Occipital lobe (tissue), 2 donors: ENCODE results near the gene MTR. TPM values are rescaled to one million over a fixed set of nuclear protein-coding genes. Genes with fewer than 3 reads are reported as not detected.
"Not testable (repeated sequence)": the region's sequence is repeated elsewhere in the genome, so short reads cannot be mapped to it uniquely, and the experiment has no call there.

Experiments
- DNase-seq: peaks from one replicate; lab custom pipeline; 2025; lab: John Stamatoyannopoulos, UW
- total RNA-seq: library from RNA; depleted of rRNA; stranded (reverse); fragments of >200 nt; gene quantifications from one replicate; pipeline ENCODE4 v1.2.3, GENCODE V29; 2014

Gene MTR
- total RNA-seq, 1 donor from 2014 or later: 28.4 TPM

DNA sequence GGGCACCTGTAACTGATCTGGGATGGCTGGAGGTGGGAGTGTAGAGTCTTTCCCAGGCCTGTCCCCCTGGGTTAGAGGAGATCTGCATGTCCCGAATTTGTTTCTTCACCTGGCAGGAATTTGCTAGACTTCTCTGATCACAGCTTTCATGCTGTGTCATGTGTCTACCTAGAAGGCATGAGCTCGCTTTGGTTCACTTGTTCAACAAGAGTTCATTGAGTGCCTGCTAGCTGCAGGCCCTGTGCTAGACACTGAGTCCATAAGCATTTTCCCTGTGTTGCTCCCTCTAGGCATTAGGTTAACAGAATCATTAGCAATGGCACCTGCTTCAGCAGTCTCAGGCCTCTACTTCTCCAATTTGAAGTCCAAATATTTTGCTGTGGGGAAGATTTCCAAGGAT, 101.6 kb downstream of the MTR start:
- no peak for DNase-seq

DNA sequence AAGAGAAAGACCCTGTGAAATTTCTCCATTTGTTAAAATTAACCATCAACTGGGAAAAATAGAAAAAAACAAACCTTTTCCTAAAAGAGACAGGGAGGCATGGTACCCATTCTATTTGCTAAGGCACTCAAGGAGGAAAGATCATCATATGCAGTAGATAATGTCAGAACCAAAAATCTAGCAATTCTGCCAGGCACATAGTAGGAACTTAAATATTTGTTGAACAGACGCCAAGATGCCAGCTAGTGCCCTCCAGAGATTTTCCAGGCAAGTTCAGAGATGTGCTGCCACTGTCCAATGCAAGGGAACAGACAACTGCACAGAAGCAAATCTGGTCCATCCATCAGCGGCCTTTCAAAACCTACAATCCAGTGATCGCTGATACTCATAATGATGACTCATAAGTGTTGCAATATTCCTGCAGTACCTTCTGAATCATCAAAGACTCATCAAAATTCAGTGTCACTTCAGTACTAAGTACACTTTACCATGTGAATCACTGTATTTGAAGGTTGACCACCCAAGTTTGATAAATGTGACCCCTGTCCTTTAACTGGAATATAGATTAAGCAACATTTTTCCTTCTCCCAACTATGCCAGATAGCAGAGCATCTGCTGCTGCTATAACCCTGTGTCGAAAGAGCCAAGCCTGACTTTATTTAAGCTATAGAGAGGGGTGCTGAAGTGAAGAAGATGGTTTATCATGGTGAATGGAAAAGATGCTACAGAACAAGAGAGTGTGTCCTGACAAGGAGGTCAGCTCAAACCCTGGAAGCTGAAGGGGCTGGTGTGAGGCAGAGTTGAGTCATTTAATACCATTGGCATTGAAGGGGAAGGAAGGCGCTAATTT, 110.0 kb downstream of the MTR start:
- no peak for DNase-seq

DNA sequence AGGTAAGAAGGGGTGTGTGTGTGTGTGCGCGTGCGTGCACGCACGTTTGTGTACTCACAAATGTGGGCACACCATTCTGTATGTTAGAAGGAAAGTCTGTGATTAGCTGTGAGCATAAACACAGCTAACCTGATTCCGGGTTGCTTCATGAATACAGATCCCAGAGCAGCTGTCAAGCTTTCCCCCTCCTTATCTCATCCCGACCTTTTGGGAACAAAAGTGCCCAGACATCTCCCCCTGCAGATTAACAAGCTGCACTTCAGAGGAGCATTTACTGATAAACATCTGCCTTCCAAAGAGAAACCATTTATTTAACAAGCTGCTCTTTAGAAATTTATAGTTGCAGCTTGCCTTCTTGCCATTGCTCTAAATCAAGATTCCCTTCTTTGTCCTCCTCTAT, 112.1 kb downstream of the MTR start:
- DNase-seq: no peak

DNA sequence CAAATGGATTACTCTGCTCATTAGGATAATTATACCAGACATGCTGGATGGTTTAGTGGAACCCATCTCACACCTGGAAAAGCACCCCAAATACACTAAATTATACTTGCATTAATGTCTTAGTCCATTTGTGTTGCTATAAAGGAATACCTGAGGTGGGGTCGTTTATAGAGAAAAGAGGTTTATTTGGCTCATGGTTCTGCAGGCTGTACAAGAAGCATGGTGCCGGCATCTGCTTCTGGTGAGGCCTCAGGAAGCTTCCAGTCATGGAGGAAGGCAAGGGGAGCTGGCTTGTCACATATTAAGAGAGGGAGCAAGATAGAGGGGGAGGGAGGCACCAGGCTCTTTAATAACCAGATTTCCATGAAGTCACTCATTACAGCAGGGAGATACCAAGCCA, 113.6 kb downstream of the MTR start:
- DNase-seq: no peak

DNA sequence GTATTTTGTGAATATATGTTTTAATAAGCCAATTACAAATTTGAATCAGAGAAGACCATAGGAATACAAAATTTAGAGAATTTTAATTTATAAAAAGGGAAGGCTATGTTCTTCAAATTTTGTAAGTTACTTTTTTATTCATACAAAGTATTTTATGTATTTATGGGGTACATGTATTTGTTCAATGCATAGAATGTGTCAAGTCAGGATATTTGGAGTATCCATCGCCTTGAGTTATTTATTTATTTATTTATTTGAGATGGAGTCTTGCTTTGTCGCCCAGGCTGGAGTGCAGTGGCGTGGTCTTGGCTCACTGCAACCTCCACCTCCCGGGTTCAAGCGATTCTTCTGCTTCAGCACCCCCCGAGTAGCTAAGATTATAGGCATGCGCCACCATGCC, 116.0 kb downstream of the MTR start:
- DNase-seq: not testable (repeated sequence)

DNA sequence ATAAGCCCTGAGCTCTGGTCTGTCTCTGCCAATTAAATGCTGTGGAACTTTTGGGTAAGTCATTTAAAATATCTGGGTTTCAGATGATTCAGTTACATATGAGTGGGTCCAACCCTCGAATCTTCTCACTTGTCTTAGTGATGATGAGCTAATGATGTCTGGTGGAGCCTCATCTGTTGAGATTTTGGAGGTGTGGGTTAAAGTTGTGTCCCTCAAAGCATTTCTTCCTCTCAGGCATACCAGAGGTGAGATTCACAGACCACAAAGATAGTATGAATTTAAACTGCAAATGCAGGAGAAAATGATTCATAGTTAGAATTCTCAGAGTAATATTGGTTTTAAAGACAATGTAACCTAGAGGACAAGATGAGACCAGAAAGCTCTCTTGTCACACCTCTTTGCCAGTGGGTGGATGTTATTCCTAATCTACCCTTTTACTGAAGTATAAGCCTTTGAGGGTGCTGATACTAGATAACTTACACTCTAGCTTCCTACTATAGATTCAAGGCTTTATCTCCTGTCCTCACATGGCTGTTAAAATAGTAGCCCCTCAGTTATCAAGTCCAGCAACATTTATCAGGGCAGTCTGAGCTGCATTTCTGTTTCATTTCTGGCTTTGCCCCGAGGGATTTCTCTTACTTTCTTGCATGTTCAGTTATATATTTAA, 118.4 kb downstream of the MTR start:
- DNase-seq: no peak

DNA sequence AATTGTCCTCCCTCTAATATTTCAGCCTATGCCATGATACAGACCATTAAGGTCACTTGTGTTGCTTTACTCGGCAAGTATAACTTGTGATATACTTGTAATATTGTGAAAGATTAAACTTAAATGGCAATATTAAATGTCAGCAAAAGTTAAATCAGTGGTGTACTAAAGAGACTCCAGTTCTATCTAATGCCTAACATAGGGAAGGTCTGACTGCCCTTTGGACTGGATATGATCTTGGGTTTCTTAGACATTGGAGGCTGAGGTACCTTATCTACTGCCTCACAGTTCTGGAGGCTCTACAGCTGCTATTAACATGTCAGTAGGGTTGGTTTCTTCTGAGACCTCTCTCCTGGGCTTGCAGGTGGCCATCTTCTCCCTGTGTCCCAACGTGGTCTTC, 119.3 kb downstream of the MTR start:
- DNase-seq: no peak

DNA sequence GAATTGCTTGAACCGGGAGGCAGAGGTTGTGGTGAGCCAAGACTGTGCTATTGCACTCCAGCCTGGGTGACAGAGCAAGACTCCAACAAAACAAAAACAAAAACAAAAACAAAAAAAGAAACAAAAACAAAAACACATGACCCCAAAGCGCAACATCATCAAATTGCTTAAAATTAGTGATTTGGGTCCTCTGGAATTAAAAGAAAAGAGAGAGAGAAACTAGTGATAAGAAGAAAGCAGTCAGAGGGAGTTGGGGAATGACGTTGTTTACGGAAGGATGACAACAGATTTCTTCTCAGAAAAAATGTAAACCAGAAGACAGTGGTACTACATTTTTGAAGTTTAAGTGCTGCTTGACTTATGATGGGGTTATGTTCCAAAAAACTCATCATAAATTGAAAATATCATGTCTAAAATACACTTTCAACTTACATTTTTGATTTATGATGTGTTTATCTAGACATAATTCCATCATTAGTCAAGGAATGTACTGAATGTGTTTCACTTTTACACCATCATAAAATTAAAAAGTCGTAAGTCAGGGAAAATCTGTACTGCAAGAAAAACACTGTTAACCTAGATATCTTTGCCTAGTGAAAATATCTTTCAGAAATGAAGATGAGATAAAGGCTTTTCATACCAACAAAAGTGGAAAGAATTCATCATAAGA, 121.2 kb downstream of the MTR start:
- DNase-seq: no peak

DNA sequence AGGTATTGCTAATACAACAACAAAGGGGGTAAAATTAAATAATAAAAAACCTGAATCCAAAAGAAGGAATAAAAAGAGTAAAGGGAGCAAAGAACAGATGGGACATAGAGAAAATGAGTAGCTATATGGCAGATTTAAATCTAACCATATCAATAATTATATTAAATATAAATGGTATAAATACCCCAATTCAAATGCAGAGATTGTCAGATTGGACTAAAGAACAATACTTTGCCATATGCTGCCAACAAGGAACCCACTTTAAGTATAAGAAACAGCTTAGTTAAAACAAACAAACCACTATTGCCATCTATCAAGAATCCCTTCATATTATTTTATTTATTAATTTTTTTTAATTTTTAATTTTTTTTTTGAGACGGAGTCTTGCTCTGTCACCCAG, 122.4 kb downstream of the MTR start:
- no peak for DNase-seq

DNA sequence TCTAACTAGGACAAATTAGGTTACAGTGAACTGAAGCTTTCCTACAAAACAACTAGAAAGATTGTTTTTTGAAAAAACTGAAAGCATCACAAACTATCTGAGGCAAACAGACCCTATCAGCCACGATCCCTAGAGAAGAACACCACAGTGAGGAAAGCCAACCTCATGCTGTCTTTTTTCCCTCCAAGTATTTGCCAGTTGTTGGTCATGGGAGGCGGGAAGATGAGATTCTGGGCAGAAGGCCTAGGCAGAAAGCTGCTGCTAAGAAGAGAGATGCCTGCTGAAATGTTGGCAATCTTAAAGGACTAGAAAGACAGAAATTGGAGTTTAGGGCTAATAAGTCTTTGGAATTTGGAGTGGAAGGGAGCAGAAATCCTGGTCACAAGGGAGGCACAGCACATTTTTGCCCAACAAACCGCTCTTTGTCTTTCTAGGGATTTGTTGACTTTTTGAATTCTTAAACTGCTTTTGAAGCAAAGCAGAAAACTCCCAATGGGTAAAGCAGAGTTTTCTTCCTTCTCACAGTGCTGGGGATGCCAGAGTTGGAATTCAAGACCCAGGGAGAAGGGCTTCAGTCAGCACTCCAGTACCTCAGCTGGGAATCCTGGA, 125.3 kb downstream of the MTR start:
- no peak for DNase-seq

DNA sequence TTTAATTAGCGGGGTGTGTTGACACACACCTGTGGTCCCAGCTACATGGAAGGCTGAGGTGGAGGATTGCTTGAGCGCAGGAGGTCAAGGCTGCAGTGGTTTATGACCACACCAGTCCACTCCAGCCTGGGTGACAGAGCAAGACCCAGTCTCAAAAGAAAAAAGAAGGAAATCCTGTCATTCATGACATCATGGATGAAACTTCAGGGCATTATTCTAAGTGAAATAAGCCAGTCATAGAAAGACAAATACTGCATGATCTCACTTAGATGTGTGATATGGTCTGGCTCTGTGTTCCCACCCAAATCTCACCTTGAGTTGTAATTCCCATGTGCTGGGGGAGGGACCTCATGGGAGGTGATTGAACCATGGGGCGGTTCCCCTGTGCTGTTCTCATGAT, 126.5 kb downstream of the MTR start:
- no peak for DNase-seq

DNA sequence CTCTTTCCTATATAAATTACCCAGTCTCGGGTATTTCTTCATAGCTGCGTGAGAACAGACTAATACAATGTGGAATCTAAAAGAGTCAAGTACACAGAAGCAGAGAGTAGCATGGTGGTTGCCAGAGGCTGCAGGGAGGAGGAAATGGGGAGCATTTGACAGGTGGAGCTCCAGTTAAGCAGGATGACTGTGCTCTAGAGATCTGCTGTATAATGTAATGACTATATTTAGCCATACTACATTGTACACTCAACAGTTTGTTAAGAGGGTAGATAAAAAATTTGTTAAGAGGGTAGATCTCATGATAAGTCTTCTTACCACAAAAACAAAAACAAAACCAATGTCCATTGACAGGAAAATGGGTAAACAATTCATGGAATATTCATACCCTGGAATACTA, 127.1 kb downstream of the MTR start:
- no peak for DNase-seq

DNA sequence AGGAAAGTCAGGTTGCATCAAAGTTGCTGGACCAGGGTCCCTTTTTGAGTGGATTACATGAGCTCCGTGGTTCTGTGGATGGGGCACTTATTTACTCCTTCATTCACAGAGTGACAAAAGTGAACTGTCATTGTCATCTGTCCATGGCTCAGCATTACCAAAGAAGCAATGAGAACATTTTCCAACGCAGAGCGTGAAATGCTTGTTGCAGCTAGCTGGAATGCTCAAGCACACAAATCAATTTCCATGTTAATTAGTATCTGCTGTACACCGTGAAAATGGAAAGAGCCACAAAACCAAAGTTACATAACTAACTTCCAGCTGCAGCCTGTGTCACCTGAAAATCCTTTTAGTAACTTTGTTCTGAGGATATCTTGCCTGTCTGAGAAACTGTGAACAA, 130.3 kb downstream of the MTR start:
- DNase-seq: no peak

DNA sequence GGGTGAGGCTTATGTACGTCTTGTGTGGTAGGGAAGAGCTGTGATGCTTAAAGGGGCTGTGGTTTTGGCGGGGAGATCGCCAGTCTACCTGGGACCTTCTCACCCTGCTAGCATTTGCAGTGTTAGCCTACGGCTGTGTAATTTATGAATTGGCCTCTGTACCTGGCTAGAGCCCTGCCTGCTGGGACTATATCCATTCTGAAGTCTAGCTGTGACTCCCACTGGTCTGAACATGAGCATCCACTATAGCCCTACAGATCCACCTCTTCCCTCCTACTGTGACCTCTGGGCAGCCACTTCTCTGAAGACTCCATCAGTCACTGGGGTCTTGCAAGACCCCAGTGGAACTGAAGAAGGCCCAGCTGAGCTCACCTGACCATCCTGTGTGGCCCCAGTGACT, 135.4 kb downstream of the MTR start:
- no peak for DNase-seq

DNA sequence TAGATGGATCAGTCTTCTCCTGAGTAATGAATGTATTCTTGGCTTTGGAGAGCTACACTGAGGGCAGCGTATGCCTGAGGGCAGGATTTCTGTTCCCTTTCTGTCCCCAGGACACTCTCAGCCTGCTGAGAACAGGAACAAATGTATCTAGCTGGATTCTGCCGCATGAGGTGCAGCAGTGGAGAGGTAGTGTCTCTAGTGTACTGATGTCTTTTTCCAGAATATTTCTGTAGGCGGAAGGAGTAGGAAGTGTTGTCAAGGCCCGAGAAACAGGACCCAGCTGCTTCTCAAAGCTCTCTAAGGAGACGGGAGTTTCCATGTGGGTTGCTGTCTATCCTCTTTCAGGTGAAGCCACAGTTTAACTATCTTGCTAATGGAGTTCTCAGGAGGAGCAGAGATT, 143.7 kb downstream of the MTR start:
- DNase-seq: peak; percentile 58

DNA sequence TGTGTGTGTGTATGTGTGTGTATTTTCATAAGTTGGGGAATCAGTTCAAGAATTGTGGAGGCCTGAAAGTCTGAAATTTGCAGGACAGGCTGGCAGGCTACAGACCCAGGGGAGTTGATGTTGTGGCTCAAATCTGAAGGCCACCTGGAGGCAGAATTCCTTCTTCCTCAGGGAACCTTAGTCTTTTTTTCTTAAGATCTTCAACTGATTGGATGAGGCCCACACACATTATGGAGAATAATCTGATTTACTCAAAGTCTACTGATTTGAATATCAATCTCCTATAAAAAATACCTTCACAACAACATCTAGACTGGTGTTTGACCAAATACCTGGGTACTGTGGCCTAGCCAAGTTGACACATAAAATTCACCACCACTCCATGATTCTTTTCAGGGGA, 147.3 kb downstream of the MTR start:
- no peak for DNase-seq

DNA sequence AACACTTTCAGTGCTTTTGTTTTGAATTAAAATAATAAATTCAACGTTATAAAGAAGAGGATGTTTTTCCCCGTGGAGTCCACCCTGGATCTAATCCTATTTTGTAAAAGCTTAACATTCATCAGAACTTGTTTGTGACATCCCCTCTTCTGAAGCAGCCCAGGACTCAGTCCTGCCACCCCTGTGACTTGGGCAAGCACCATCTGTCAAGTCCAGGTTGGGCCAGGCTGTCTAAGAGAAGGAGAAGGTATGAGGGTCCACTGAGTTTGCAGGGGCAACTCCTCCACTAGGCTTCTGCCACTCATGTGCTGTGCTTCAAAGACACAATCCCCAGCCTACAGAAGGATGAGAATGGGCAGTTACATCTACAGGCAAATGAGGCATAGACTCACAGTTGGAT, 149.5 kb downstream of the MTR start:
- no peak for DNase-seq

DNA sequence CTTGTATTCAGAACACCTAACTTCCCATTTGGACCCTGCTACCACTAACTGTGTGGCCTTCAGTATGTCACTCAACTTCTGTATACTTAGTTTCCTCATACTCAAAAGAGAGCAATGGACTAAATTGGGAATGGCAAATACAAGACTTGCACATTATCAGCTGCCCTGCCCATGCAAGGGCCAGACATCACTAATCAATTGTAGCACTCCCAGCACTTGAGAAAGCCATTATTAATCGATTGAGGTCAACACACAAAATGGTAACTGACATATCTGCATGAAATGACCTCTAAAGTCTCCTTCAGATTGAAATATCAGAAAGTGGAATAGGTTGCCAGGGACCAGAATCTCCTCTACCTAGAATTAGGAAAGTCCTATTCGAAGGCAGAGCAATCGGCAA, 149.9 kb downstream of the MTR start:
- no peak for DNase-seq

DNA sequence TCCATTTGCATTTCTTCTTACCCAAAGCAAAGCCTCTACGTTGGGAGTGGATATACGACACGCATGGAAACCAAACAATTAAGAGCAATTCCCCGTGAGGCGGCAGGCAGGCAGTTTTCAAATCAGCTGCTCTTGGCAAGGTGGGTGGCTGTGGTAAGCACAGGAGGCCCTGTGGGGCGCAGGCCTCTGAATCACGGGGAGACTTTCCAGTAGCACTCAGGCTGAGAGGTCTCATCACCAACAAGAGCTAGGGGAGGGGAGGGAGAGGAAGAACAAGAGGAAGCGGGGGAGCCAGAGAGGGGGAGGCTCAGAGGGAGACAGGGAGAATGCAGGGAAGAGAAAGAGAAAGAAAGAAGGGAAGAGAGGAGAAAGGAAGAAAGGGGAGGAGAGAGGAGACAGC, 152.7 kb downstream of the MTR start:
- no peak for DNase-seq

DNA sequence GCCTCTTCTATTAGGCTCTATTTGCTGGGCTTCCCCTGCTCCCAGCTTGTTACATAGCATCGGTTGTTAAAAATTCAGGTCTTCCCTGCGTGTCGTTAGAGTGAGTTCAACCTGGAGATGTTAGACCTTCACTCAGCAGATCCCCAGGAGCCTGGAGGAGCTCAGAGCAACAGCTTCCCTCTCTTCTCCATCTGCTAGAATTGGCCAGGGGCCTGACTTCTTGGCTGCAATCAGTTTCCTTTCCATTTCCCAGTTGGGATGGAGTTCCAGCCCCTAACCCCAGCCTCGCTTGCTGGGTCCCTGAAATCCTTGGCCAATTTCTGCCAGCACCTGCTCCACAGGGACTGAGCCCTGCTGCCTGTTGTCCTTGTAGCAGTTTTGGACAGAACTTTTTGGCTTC, 153.3 kb downstream of the MTR start:
- DNase-seq: no peak

DNA sequence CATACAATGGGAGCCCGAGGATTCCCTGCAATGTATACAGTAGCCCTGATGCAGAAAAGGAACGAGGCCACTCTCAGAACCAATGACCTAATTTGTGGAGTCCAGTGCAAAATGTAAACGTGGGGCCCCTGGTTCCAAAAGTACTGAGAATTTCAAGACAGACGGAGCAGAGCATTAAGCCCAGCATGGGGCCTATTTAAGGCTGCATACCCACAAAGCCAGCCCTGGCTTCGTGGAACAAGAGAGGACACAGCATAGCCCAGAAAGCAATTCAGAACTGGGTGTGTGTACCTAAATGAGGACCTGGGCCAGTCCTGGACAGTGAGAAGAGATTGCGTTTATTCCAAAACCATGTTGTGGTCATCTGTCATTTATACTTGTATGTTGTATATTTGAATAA, 153.9 kb downstream of the MTR start:
- no peak for DNase-seq

DNA sequence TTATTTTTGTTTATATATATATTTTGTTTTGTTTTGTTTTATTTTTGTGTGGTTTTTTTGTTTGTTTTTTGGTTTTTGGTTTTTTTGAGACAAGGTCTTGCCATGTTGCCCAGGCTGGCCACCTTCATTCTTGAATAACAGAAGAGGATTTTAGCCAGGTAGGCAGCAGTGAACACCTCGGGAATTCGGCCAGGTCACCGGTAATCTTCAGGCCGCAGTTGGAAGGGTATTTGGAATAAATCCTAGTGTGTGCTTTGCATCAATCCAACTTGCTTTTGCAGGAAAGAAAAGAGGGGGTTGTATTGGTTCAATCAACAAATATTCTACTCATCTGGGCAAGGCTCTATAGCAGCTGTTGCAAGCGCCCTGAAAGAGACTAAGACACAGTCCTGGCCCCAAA, 155.3 kb downstream of the MTR start:
- no peak for DNase-seq
